Vagina (tissue), 2 donors: ENCODE measurements around the gene YOD1. TPM values are rescaled to one million over a fixed set of nuclear protein-coding genes. Genes with fewer than 3 reads are reported as not detected.

Source experiments
- DNase-seq, 2 donors: peaks; one replicate each; pipeline ENCODE4 v3.0.0-alpha.2; 2017; ENCODE audit errors: extremely low spot score in 2 of 2
- H3K27ac ChIP-seq: fragments of 200-600 bp; sonication (generic); one replicate; pipeline ENCODE4 v1.5.1; 2019
- H3K27me3 ChIP-seq: fragments of 200-600 bp; sonication (generic); one replicate; pipeline ENCODE4 v1.5.1; 2019
- H3K36me3 ChIP-seq, 2 donors: fragments of 200-600 bp; sonication (generic); one replicate each; pipeline ENCODE4 v1.5.1; 2017 to 2019
- H3K4me1 ChIP-seq: fragments of 200-600 bp; sonication (generic); one replicate; pipeline ENCODE4 v1.5.1; 2019
- H3K4me3 ChIP-seq, 2 donors: fragments of 200-600 bp; sonication (generic); 1 replicate in 1 of 2; 2 replicates in 1 of 2; pipeline ENCODE4 v1.5.1; 2016 to 2019
- H3K9me3 ChIP-seq: fragments of 200-600 bp; sonication (generic); one replicate; pipeline ENCODE4 v1.5.1; 2019
- POLR2A ChIP-seq, 2 donors: fragments of 450-650 bp; IDR thresholded peaks; one replicate each; pipeline ENCODE4 v1.6.1; 2017; ENCODE audit warnings: antibody characterized with exemption in 2 of 2, mild to moderate bottlenecking in 2 of 2, moderate library complexity in 2 of 2
- POLR2AphosphoS5 ChIP-seq, 2 donors: sonication (generic); formaldehyde crosslinking; IDR thresholded peaks; one replicate each; pipeline ENCODE4 v1.9.0; 2017; ENCODE audit warnings: antibody characterized with exemption in 2 of 2, mild to moderate bottlenecking in 2 of 2, low read depth in 1 of 2; ENCODE audit not compliant: insufficient read depth in 1 of 2
- intact Hi-C: fragments of 100-400 bp; cut with DNase I; formaldehyde crosslinking; loops from one replicate; pipeline ENCODE4 v1.15.1; 2023
- total RNA-seq: library from RNA; depleted of rRNA; stranded (reverse); fragments of >200 nt; gene quantifications from one replicate; pipeline ENCODE4 v1.2.3, GENCODE V29; 2016
- TF ChIP-seq, protein P1 (sequence below), 3 experiments: fragments of 450-650 bp in 2 of 3; fragments of 200-600 bp in 1 of 3; sonication (generic) in 1 of 3; IDR thresholded peaks; one replicate each; pipeline ENCODE4 v1.5.1; 2017 to 2019; ENCODE audit warnings: antibody characterized with exemption in 3 of 3, mild to moderate bottlenecking in 2 of 3, moderate library complexity in 2 of 3

YOD1 gene
- total RNA-seq, 1 donor from 2014 or later = 25.3 TPM

DNA sequence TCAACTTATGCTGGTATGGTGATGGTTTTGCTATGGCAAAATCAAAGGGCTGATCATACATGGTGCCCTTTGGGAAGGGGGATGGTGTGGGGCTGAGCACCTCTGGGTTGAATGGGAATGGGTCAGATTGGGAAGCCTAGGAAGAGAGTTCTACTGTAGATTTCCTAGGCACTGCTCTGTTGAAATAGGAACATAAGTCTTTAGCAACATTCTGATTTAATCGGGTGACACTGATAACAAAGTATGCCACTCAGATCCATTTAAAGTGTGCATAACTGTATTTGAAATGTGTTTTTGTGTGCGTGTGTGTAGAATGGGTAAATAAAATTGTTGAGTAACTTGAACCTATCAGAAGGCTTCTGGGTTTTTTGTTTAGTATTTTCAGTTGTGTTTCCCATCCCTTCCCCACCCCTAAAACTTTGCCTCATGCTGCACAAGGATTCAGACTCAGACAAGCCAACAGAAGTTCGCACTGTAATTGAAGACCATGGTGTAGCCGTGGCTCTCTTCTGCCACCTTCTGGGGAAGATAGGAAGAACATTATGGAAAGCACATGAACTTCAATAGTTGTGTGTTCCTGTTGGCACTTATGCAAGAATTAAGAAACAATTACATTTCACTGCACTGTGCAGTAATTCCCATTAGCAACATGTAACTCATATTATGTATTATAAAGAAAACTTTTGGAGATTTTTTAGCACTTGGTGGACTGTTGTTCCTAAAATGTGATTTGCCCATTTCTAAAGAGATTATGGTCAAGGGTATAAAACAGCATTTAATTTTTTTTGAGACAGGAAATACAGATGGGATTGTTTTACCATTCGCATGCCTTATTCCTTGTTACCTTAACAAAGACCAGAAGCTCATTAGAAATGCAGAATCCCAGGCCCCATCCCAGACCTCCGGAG, 26.7 kb upstream of the YOD1 start:
- no peak overlapping the region for H3K27ac ChIP-seq
- no peaks in the 10 kb centered on the region for H3K9me3 ChIP-seq
- H3K4me3 ChIP-seq = no peak overlapping the region
- no peaks in the 10 kb centered on the region for H3K36me3 ChIP-seq
- H3K27me3 ChIP-seq = no peaks in the 10 kb centered on the region
- intact Hi-C loops = no loop called here
- no peak for TF ChIP-seq POLR2A (IDR thresholded peaks at IDR 0.05)
- TF ChIP-seq POLR2AphosphoS5 (IDR thresholded peaks at IDR 0.05; ENCODE audit: insufficient read depth in 1 of 2, low read depth in 1 of 2) = peak in 1 of 2 donors; percentile 84
- TF ChIP-seq, protein P1, sequence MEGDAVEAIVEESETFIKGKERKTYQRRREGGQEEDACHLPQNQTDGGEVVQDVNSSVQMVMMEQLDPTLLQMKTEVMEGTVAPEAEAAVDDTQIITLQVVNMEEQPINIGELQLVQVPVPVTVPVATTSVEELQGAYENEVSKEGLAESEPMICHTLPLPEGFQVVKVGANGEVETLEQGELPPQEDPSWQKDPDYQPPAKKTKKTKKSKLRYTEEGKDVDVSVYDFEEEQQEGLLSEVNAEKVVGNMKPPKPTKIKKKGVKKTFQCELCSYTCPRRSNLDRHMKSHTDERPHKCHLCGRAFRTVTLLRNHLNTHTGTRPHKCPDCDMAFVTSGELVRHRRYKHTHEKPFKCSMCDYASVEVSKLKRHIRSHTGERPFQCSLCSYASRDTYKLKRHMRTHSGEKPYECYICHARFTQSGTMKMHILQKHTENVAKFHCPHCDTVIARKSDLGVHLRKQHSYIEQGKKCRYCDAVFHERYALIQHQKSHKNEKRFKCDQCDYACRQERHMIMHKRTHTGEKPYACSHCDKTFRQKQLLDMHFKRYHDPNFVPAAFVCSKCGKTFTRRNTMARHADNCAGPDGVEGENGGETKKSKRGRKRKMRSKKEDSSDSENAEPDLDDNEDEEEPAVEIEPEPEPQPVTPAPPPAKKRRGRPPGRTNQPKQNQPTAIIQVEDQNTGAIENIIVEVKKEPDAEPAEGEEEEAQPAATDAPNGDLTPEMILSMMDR (IDR thresholded peaks at IDR 0.05) = peak; percentile 51 to 85 (median 84)
- DNase-seq = no peak
- H3K4me1 ChIP-seq = peaks cover 9% of the 10 kb centered on the region

GRCh38 chr1:207077012-207077411, 26.0 kb upstream of the YOD1 start:
- Histone ChIP-seq H3K4me3 (no peak overlapping the region), H3K27me3 (no peaks in the 10 kb centered on the region), H3K9me3 (no peaks in the 10 kb centered on the region), H3K36me3 (peaks cover 0 to 6% of the 10 kb centered on the region in 2 donors), H3K4me1 (peaks cover 9% of the 10 kb centered on the region), H3K27ac (no peak overlapping the region)
- no peak for TF ChIP-seq POLR2A (IDR thresholded peaks at IDR 0.05)
- TF ChIP-seq POLR2AphosphoS5 (IDR thresholded peaks at IDR 0.05; ENCODE audit: insufficient read depth in 1 of 2, low read depth in 1 of 2) = no peak
- TF ChIP-seq, protein P1 (IDR thresholded peaks at IDR 0.05) = no peak
- no peak for DNase-seq
- intact Hi-C loops = no loop called here

DNA sequence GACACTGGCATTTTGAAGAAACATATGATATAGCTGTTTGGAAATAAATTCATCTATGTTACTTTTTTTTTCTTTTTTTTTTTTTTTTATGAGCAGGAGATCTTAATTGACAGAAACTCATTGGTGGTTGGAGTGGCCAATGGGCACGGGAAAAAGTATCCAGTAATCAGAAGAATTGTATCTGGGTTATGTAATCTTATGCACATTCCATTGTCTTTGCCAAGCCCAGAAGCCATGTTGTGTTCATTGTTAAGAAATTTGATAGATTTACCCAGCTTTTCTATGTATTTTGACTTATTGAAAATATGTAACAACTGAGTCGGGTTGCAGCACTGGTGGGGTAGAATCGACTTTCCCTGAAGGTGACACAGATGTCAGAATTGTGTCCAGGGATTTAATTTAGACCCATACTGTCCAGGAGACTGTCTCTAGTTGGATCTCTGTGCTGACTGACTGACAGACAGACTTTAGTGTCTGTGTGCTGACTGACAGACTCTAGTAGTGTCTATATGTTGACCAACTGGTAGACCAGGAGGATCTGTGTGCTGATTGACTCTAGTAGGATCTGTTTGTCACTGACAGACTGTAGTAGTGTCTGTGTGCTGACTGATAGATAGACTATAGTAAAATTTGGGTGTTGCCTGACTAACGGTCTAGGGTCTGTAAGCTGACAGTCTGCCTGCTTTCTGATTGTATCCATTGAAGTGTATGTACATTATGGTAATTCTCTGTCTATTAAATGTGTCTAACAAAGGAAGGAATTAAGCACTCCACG, 25.4 kb upstream of the YOD1 start:
- TF ChIP-seq POLR2AphosphoS5 (IDR thresholded peaks at IDR 0.05; ENCODE audit: insufficient read depth in 1 of 2, low read depth in 1 of 2) = no peak
- TF ChIP-seq, protein P1 (IDR thresholded peaks at IDR 0.05) = no peak
- TF ChIP-seq POLR2A (IDR thresholded peaks at IDR 0.05) = no peak
- H3K4me1 ChIP-seq = peaks cover 9% of the 10 kb centered on the region
- DNase-seq = no peak
- H3K27ac ChIP-seq = no peak overlapping the region
- no peaks in the 10 kb centered on the region for H3K9me3 ChIP-seq
- no peak overlapping the region for H3K4me3 ChIP-seq
- no peaks in the 10 kb centered on the region for H3K27me3 ChIP-seq
- H3K36me3 ChIP-seq = peaks cover 0 to 8% of the 10 kb centered on the region in 2 donors
- intact Hi-C loops = no loop called here

- intact Hi-C loops = no loop called here
- no peak for DNase-seq
- Histone ChIP-seq H3K4me1 (peaks cover 9% of the 10 kb centered on the region), H3K27ac (peak overlapping the region; percentile 60), H3K27me3 (no peaks in the 10 kb centered on the region), H3K4me3 (no peak overlapping the region), H3K36me3 (peaks cover 0 to 17% of the 10 kb centered on the region in 2 donors), H3K9me3 (no peaks in the 10 kb centered on the region)
- TF ChIP-seq POLR2AphosphoS5 (IDR thresholded peaks at IDR 0.05; ENCODE audit: insufficient read depth in 1 of 2, low read depth in 1 of 2) (no peak), POLR2A (IDR thresholded peaks at IDR 0.05) (no peak)
- TF ChIP-seq, protein P1 (IDR thresholded peaks at IDR 0.05) = no peak
Measured at GRCh38 chr1:207073906-207074820, 23.2 kb upstream of the YOD1 start.
